Muscle of arm (tissue), 12 donors: ENCODE data around the gene ZNF608. TPM values are rescaled to one million over a fixed set of nuclear protein-coding genes. Genes with fewer than 3 reads are reported as not detected.

Experiments used
- DNase-seq: peaks from one replicate; pipeline ENCODE4 v3.0.0-alpha.2; 2013
- polyA plus RNA-seq, 12 donors: library from polyadenylated mRNA; unstranded; fragments of 120-200 nt; gene quantifications; one replicate each; pipeline ENCODE4 v1.2.1, GENCODE V29; 2013; ENCODE audit not compliant: insufficient read length in 12 of 12

ZNF608 gene
- polyA plus RNA-seq, 12 donors, result 20.1 to 43.3 (median 32.1) TPM; not detected in 1

GRCh38 chr5:124738681-124739633 lies 7.5 kb downstream of the ZNF608 start:
- no peak for DNase-seq

GRCh38 chr5:124737651-124738050 lies 8.8 kb downstream of the ZNF608 start:
- no peak for DNase-seq

GRCh38 chr5:124736805-124737188 lies 9.6 kb downstream of the ZNF608 start:
- DNase-seq, result no peak

GRCh38 chr5:124736082-124736804 lies 10.2 kb downstream of the ZNF608 start:
- peak; percentile 51 for DNase-seq

GRCh38 chr5:124735169-124735858 lies 11.1 kb downstream of the ZNF608 start:
- peak; percentile 56 for DNase-seq

GRCh38 chr5:124734574-124735168 lies 11.8 kb downstream of the ZNF608 start:
- DNase-seq, result no peak

GRCh38 chr5:124733329-124733650 lies 13.1 kb downstream of the ZNF608 start:
- no peak for DNase-seq

GRCh38 chr5:124732428-124733328 lies 13.8 kb downstream of the ZNF608 start:
- DNase-seq, result no peak

- no peak for DNase-seq
Measured at GRCh38 chr5:124730381-124730780, 16.1 kb downstream of the ZNF608 start.

GRCh38 chr5:124729720-124730359 lies 16.6 kb downstream of the ZNF608 start:
- DNase-seq, result no peak

GRCh38 chr5:124728968-124729332 lies 17.5 kb downstream of the ZNF608 start:
- DNase-seq, result no peak

- DNase-seq, result no peak
Measured at GRCh38 chr5:124728331-124728967, 18.0 kb downstream of the ZNF608 start.

- no peak for DNase-seq
Measured at GRCh38 chr5:124726631-124727362, 19.6 kb downstream of the ZNF608 start.

GRCh38 chr5:124725622-124726258 lies 20.7 kb downstream of the ZNF608 start:
- DNase-seq, result no peak

- DNase-seq, result no peak
Measured at GRCh38 chr5:124725040-124725434, 21.4 kb downstream of the ZNF608 start.

- DNase-seq, result no peak
Measured at GRCh38 chr5:124724357-124725039, 21.9 kb downstream of the ZNF608 start.

GRCh38 chr5:124721229-124721735 lies 25.2 kb downstream of the ZNF608 start:
- DNase-seq, result no peak

- DNase-seq, result no peak
Measured at GRCh38 chr5:124720593-124720992, 25.8 kb downstream of the ZNF608 start.
